Esophagus squamous epithelium (tissue), 5 donors: ENCODE data around the gene PKMYT1. TPM values are rescaled to one million over a fixed set of nuclear protein-coding genes. Genes with fewer than 3 reads are reported as not detected.
A peak's percentile ranks its signal among the peaks of the same experiment; 100 is the strongest.

Experiments used
- DNase-seq: peaks from one replicate; lab custom pipeline; 2025; lab: John Stamatoyannopoulos, UW
- H3K27ac ChIP-seq, 4 donors: fragments of 200-600 bp; sonication (generic); one replicate each; pipeline ENCODE4 v1.5.1; 2016 to 2019; ENCODE audit warnings: mild to moderate bottlenecking in 1 of 4
- H3K27me3 ChIP-seq, 4 donors: fragments of 200-600 bp; sonication (generic); 1 replicate in 3 of 4; 2 replicates in 1 of 4; pipeline versions ENCODE4 v1.5.1 to v1.6.0; 2017 to 2021; ENCODE audit warnings: antibody characterized with exemption in 1 of 4
- H3K36me3 ChIP-seq, 3 donors: fragments of 200-600 bp; sonication (generic); one replicate each; pipeline ENCODE4 v1.5.1; 2016 to 2019
- H3K4me1 ChIP-seq, 3 donors: fragments of 200-600 bp; sonication (generic); one replicate each; pipeline ENCODE4 v1.5.1; 2017 to 2019
- H3K4me3 ChIP-seq, 4 donors: fragments of 200-600 bp; sonication (generic); 1 replicate in 3 of 4; 2 replicates in 1 of 4; pipeline ENCODE4 v1.5.1; 2016 to 2019; ENCODE audit warnings: mild to moderate bottlenecking in 2 of 4, moderate library complexity in 1 of 4
- H3K9me3 ChIP-seq, 3 donors: fragments of 200-600 bp; sonication (generic); one replicate each; pipeline ENCODE4 v1.5.1; 2016 to 2019
- POLR2A ChIP-seq, 4 donors: fragments of 450-650 bp; IDR thresholded peaks; one replicate each; pipeline ENCODE4 v1.6.1; 2017; ENCODE audit warnings: antibody characterized with exemption in 4 of 4, mild to moderate bottlenecking in 4 of 4, moderate library complexity in 3 of 4
- WGBS, 2 donors: methylation state at CpG; one replicate each; pipeline ENCODE4 v1.1.5; 2018; 5-methylcytosine and 5-hydroxymethylcytosine counted together
- intact Hi-C: fragments of 100-400 bp; cut with DNase I; formaldehyde crosslinking; loops from one replicate; pipeline ENCODE4 v1.15.0; 2022
- total RNA-seq, 4 donors: library from RNA; depleted of rRNA; stranded (reverse); fragments of >200 nt; gene quantifications; one replicate each; pipeline ENCODE4 v1.1.0, GENCODE V29; 2016
- TF ChIP-seq, protein P1 (sequence below), 6 experiments: fragments of 450-650 bp in 4 of 6; fragments of 200-600 bp in 2 of 6; sonication (generic) in 2 of 6; IDR thresholded peaks; one replicate each; pipeline ENCODE4 v1.5.1; 2016 to 2019; ENCODE audit warnings: antibody characterized with exemption in 6 of 6, mild to moderate bottlenecking in 4 of 6, moderate library complexity in 4 of 6
- donor health status: DM: yes; HTN: yes; CAD: no.

The PKMYT1 gene
- total RNA-seq, 4 donors from 2014 or later: 4.2 to 33.1 (median 13.0) TPM

- Histone ChIP-seq H3K9me3 (no peaks in the 10 kb centered on the region), H3K27me3 (peaks cover 0 to 33% (median 4%) of the 10 kb centered on the region in 4 donors), H3K4me1 (peaks cover 41 to 77% (median 45%) of the 10 kb centered on the region in 3 donors), H3K36me3 (peaks cover 0 to 7% (median 0%) of the 10 kb centered on the region in 3 donors), H3K4me3 (peak overlapping the region; percentile 46 to 79 (median 63)), H3K27ac (peak overlapping the region; percentile 92 to 98 (median 96))
- no peak for TF ChIP-seq POLR2A (IDR thresholded peaks at IDR 0.05)
- TF ChIP-seq, protein P1, sequence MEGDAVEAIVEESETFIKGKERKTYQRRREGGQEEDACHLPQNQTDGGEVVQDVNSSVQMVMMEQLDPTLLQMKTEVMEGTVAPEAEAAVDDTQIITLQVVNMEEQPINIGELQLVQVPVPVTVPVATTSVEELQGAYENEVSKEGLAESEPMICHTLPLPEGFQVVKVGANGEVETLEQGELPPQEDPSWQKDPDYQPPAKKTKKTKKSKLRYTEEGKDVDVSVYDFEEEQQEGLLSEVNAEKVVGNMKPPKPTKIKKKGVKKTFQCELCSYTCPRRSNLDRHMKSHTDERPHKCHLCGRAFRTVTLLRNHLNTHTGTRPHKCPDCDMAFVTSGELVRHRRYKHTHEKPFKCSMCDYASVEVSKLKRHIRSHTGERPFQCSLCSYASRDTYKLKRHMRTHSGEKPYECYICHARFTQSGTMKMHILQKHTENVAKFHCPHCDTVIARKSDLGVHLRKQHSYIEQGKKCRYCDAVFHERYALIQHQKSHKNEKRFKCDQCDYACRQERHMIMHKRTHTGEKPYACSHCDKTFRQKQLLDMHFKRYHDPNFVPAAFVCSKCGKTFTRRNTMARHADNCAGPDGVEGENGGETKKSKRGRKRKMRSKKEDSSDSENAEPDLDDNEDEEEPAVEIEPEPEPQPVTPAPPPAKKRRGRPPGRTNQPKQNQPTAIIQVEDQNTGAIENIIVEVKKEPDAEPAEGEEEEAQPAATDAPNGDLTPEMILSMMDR (IDR thresholded peaks at IDR 0.05): no peak
- intact Hi-C loops: no loop called here
- 1% methylated on average over 23 of the region's 57 CpGs; no CpG with 5 or more reads in 1 of the 2 donors for WGBS, 2 donors
- no peak for DNase-seq
These were observed 40.6 kb upstream of the PKMYT1 start for GRCh38 chr16:3020604-3021448.

GRCh38 chr16:3020247-3020603 is 40.0 kb upstream of the PKMYT1 start, which contains the start of gene TNFRSF12A:
Gene TNFRSF12A (plus strand): TSS chr16:3020368. CDS start chr16:3020398, 30 bp downstream.
- no peak for DNase-seq
- Histone ChIP-seq H3K27ac (peak within 1 kb of the TSS; percentile 92 to 98 (median 96)), H3K9me3 (no peaks in the 10 kb centered on the region), H3K36me3 (peaks cover 0 to under 1% (median 0%) of the 10 kb centered on the region in 3 donors), H3K4me3 (peak within 1 kb of the TSS; percentile 46 to 79 (median 63)), H3K4me1 (peaks cover 41 to 71% (median 45%) of the 10 kb centered on the region in 3 donors), H3K27me3 (peaks cover 0 to 38% (median 4%) of the 10 kb centered on the region in 4 donors)
- TF ChIP-seq, protein P1 (IDR thresholded peaks at IDR 0.05): peak in 3 of 6 experiments; percentile 16 to 22 (median 18)
- TF ChIP-seq POLR2A (IDR thresholded peaks at IDR 0.05): peak in 3 of 4 donors; percentile 36 to 91 (median 81)
- intact Hi-C loops: no loop called here
- WGBS, 2 donors: no CpG with 5 or more reads among the region's 49 CpGs

- H3K9me3 ChIP-seq: no peaks in the 10 kb centered on the region
- TF ChIP-seq, protein P1 (IDR thresholded peaks at IDR 0.05): no peak
- TF ChIP-seq POLR2A (IDR thresholded peaks at IDR 0.05): no peak
- H3K4me3 ChIP-seq: peak overlapping the region; percentile 46 to 79 (median 63)
- peaks cover 40 to 66% (median 42%) of the 10 kb centered on the region in 3 donors for H3K4me1 ChIP-seq
- H3K36me3 ChIP-seq: no peaks in the 10 kb centered on the region
- intact Hi-C loops: no loop called here
- peak overlapping the region; percentile 27 to 96 (median 94) for H3K27ac ChIP-seq
- peaks cover 0 to 43% (median 4%) of the 10 kb centered on the region in 4 donors for H3K27me3 ChIP-seq
- DNase-seq: no peak
- WGBS, 2 donors: 26 to 52% methylated on average over 24 to 31 of the region's 40 CpGs
These were observed 39.5 kb upstream of the PKMYT1 start for GRCh38 chr16:3019594-3020246.

GRCh38 chr16:3017794-3018506 is 37.7 kb upstream of the PKMYT1 start, which contains the start of gene CLDN6:
Gene CLDN6 (minus strand): TSS chr16:3018183. CDS start chr16:3016021, 2,162 bp downstream.
- 10% methylated on average over 25 of the region's 52 CpGs; no CpG with 5 or more reads in 1 of the 2 donors for WGBS, 2 donors
- Histone ChIP-seq H3K27me3 (peaks cover 0 to 61% (median 10%) of the 10 kb centered on the region in 4 donors), H3K4me1 (peaks cover 29 to 55% (median 29%) of the 10 kb centered on the region in 3 donors), H3K36me3 (no peaks in the 10 kb centered on the region), H3K9me3 (no peaks in the 10 kb centered on the region), H3K4me3 (no peak within 1 kb of the TSS), H3K27ac (no peak within 1 kb of the TSS)
- no peak for DNase-seq
- intact Hi-C loops: no loop called here
- TF ChIP-seq, protein P1 (IDR thresholded peaks at IDR 0.05): peak in 2 of 6 experiments; percentile 3 to 12
- no peak for TF ChIP-seq POLR2A (IDR thresholded peaks at IDR 0.05)
